GM23248 (cell line): ENCODE data around the gene C1RL. TPM values are rescaled to one million over a fixed set of nuclear protein-coding genes. Genes with fewer than 3 reads are reported as not detected.

Source experiments
- DNase-seq: peaks from one replicate; pipeline ENCODE4 v3.0.0-alpha.2; 2015
- H2AFZ ChIP-seq: fragments of 200-600 bp; sonication (generic); 2 replicates; pipeline ENCODE4 v1.6.1; 2016; ENCODE audit warnings: antibody characterized with exemption
- H3F3A ChIP-seq: fragments of 200-600 bp; sonication (generic); 2 replicates; pipeline ENCODE4 v1.6.1; 2016; ENCODE audit warnings: mild to moderate bottlenecking, antibody characterized with exemption, mixed run types; ENCODE audit not compliant: insufficient read depth
- H3K27ac ChIP-seq: fragments of 200-600 bp; sonication (generic); 2 replicates; pipeline ENCODE4 v1.5.1; 2016; ENCODE audit warnings: mild to moderate bottlenecking
- H3K27me3 ChIP-seq: fragments of 200-600 bp; sonication (generic); replicated peaks from 2 replicates; pipeline ENCODE4 v1.6.1; 2016; ENCODE audit warnings: mild to moderate bottlenecking; ENCODE audit not compliant: insufficient read depth
- H3K36me3 ChIP-seq: fragments of 200-600 bp; sonication (generic); 2 replicates; pipeline ENCODE4 v1.6.1; 2016; ENCODE audit warnings: low read depth, mild to moderate bottlenecking
- H3K4me1 ChIP-seq: fragments of 200-600 bp; sonication (generic); 2 replicates; pipeline ENCODE4 v1.6.1; 2016; ENCODE audit warnings: mild to moderate bottlenecking; ENCODE audit not compliant: insufficient read depth
- H3K4me2 ChIP-seq: fragments of 200-600 bp; sonication (generic); one replicate; pipeline ENCODE4 v1.6.1; 2016; ENCODE audit warnings: mild to moderate bottlenecking; ENCODE audit not compliant: unreplicated experiment
- H3K4me3 ChIP-seq: fragments of 200-600 bp; sonication (generic); 2 replicates; pipeline ENCODE4 v1.5.1; 2016; ENCODE audit warnings: mild to moderate bottlenecking
- H3K79me2 ChIP-seq: fragments of 200-600 bp; sonication (generic); 2 replicates; pipeline ENCODE4 v1.6.1; 2016; ENCODE audit warnings: mild to moderate bottlenecking; ENCODE audit not compliant: insufficient read depth
- H3K9ac ChIP-seq: fragments of 200-600 bp; sonication (generic); 2 replicates; pipeline ENCODE4 v1.6.1; 2016; ENCODE audit warnings: mild to moderate bottlenecking
- H3K9me2 ChIP-seq: fragments of 200-600 bp; sonication (generic); 2 replicates; pipeline ENCODE4 v1.6.1; 2016; ENCODE audit warnings: mixed run types, mild to moderate bottlenecking, moderate library complexity; ENCODE audit not compliant: insufficient read depth
- H3K9me3 ChIP-seq: fragments of 200-600 bp; sonication (generic); one replicate; pipeline ENCODE4 v1.6.1; 2017; ENCODE audit warnings: low read depth
- H4K20me1 ChIP-seq: fragments of 200-600 bp; sonication (generic); 2 replicates; pipeline ENCODE4 v1.6.0; 2016; ENCODE audit not compliant: insufficient read depth
- EZH2 ChIP-seq: fragments of 200-600 bp; sonication (generic); IDR thresholded peaks from 2 replicates; pipeline ENCODE4 v1.6.1; 2018; ENCODE audit warnings: antibody characterized with exemption, mild to moderate bottlenecking; ENCODE audit not compliant: insufficient read depth, poor library complexity, severe bottlenecking
- EZH2phosphoT487 ChIP-seq: fragments of 200-600 bp; sonication (generic); IDR thresholded peaks from 2 replicates; pipeline ENCODE4 v1.6.1; 2018; ENCODE audit warnings: antibody characterized with exemption, moderate library complexity, mild to moderate bottlenecking, low read depth; ENCODE audit not compliant: insufficient read depth
- WGBS, 2 experiments: methylation state at CpG; one replicate each; pipeline ENCODE4 v1.1.6; 2015 to 2017; ENCODE audit warnings: low lambda C conversion rate in 2 of 2, low coverage in 1 of 2; ENCODE audit errors: missing lambda C conversion rate in 2 of 2; 5-methylcytosine and 5-hydroxymethylcytosine counted together
- in situ Hi-C: fragments of 300-500 bp; cut with MboI; formaldehyde crosslinking; loops from 2 replicates; pipeline ENCODE4 v1.15.0; 2020
- polyA plus RNA-seq: library from polyadenylated mRNA; unstranded; fragments of >200 nt; fragmentation: Nextera tagmentation; extraction: Ambion mirVana; gene quantifications from 2 replicates; pipeline ENCODE4 v1.2.1, GENCODE V29; 2016
- total RNA-seq: library from RNA; depleted of rRNA; stranded (reverse); fragments of >200 nt; shearing (Covaris generic); gene quantifications from 2 replicates; pipeline ENCODE4 v1.2.3, GENCODE V29; 2014

C1RL gene
- total and polyA plus RNA-seq, 2 experiments from 2014 or later: 14.3 to 22.2 TPM

- peaks cover 33% of the 10 kb centered on the region for H3F3A ChIP-seq
- no peak overlapping the region for H2AFZ ChIP-seq
- peak; percentile 86 for DNase-seq
- H3K27ac ChIP-seq: peak overlapping the region; percentile 11; the same call in 1 of the 2 replicates
- peak overlapping the region; percentile 8 for H3K4me2 ChIP-seq
- H3K9me2 ChIP-seq: no peaks in the 10 kb centered on the region
- no peaks in the 10 kb centered on the region for H3K9me3 ChIP-seq
- peaks cover 30% of the 10 kb centered on the region for H3K4me1 ChIP-seq
- no peaks in the 10 kb centered on the region for H4K20me1 ChIP-seq
- no peak overlapping the region for H3K4me3 ChIP-seq
- no peaks in the 10 kb centered on the region for H3K27me3 ChIP-seq
- H3K36me3 ChIP-seq: no peaks in the 10 kb centered on the region
- in situ Hi-C loops: no loop called here
- WGBS, 2 experiments: 5 to 14% methylated on average over 3 of the region's 3 CpGs
- no peaks in the 10 kb centered on the region for H3K79me2 ChIP-seq
- H3K9ac ChIP-seq: no peak overlapping the region
- no peak for TF ChIP-seq EZH2phosphoT487
- TF ChIP-seq EZH2: no peak
These were observed 33.1 kb downstream of the C1RL start for GRCh38 chr12:7075939-7076338.

GRCh38 chr12:7075518-7075917 lies 33.5 kb downstream of the C1RL start:
- Histone ChIP-seq H3K9ac (no peak overlapping the region), H3K4me3 (no peak overlapping the region)
- 97% methylated on average over 3 of the region's 3 CpGs for WGBS, 2 experiments

GRCh38 chr12:7073946-7074345 lies 35.1 kb downstream of the C1RL start:
- TF ChIP-seq EZH2: no peak
- no peak for TF ChIP-seq EZH2phosphoT487
- Histone ChIP-seq H3K27me3 (no peaks in the 10 kb centered on the region), H2AFZ (no peak overlapping the region), H3F3A (peaks cover 17% of the 10 kb centered on the region; the same call in 1 of the 2 replicates), H3K4me2 (no peak overlapping the region), H3K9me3 (no peaks in the 10 kb centered on the region), H3K4me3 (no peak overlapping the region), H3K79me2 (no peaks in the 10 kb centered on the region), H3K27ac (no peak overlapping the region), H3K9ac (no peak overlapping the region), H4K20me1 (no peaks in the 10 kb centered on the region), H3K4me1 (peaks cover 20% of the 10 kb centered on the region), H3K9me2 (no peaks in the 10 kb centered on the region), H3K36me3 (no peaks in the 10 kb centered on the region)
- DNase-seq: no peak
- in situ Hi-C loops: no loop called here
- WGBS, 2 experiments: 0 to 14% methylated on average over 1 of the region's 1 CpG

More at GRCh38 chr12:7075518-7075917, 33.5 kb downstream of the C1RL start:
- peak overlapping the region; percentile 8 for H3K4me2 ChIP-seq
- H2AFZ ChIP-seq: no peak overlapping the region
- peaks cover 30% of the 10 kb centered on the region for H3K4me1 ChIP-seq
- no peaks in the 10 kb centered on the region for H4K20me1 ChIP-seq
- H3F3A ChIP-seq: peaks cover 29% of the 10 kb centered on the region
- TF ChIP-seq EZH2 (no peak), EZH2phosphoT487 (no peak)
- H3K9me3 ChIP-seq: no peaks in the 10 kb centered on the region
- H3K36me3 ChIP-seq: no peaks in the 10 kb centered on the region
- DNase-seq: no peak
- in situ Hi-C loops: no loop called here
- no peaks in the 10 kb centered on the region for H3K9me2 ChIP-seq
- no peak overlapping the region; the same call in 1 of the 2 replicates for H3K27ac ChIP-seq
- no peaks in the 10 kb centered on the region for H3K27me3 ChIP-seq
- no peaks in the 10 kb centered on the region for H3K79me2 ChIP-seq

DNA sequence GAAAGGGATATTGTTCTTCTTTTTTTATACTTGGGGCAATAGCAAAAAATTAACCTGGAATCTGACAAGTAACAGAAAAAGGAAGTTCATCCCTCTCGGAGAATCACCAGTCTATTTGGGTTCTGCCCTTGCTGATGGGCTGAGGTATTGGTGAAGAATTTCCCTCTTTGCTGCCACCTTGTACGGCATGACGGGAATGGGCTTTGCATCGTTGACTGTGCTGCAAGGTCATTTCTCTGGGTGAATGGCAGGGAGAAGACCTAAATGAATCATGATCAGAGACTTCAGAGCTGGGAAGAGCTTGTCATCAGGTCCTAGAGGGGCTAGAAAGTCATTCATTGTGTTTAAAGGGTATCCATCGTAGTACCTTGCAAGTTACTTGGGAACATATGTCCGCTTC lies 36.5 kb downstream of the C1RL start:
- no peak overlapping the region for H3K4me3 ChIP-seq
- DNase-seq: no peak
- H3K79me2 ChIP-seq: no peaks in the 10 kb centered on the region
- H3K36me3 ChIP-seq: no peaks in the 10 kb centered on the region; the same call in 1 of the 2 replicates
- H3K9me3 ChIP-seq: no peaks in the 10 kb centered on the region
- no peak overlapping the region for H3K4me2 ChIP-seq
- H3K9ac ChIP-seq: no peak overlapping the region
- H3K27ac ChIP-seq: no peak overlapping the region
- H3F3A ChIP-seq: peaks cover 17% of the 10 kb centered on the region; the same call in 1 of the 2 replicates
- H2AFZ ChIP-seq: no peak overlapping the region
- no peaks in the 10 kb centered on the region for H4K20me1 ChIP-seq
- peaks cover 13% of the 10 kb centered on the region for H3K4me1 ChIP-seq
- no peaks in the 10 kb centered on the region for H3K27me3 ChIP-seq
- in situ Hi-C loops: no loop called here
- TF ChIP-seq EZH2phosphoT487 (no peak), EZH2 (no peak)
- H3K9me2 ChIP-seq: no peaks in the 10 kb centered on the region
- 82 to 86% methylated on average over 6 of the region's 6 CpGs for WGBS, 2 experiments
